Activated CD8-positive, alpha-beta memory T cell treated with anti-CD3 and anti-CD28 coated beads for 36 hours (primary cell): ENCODE results near the gene HGF. TPM values are rescaled to one million over a fixed set of nuclear protein-coding genes. Genes with fewer than 3 reads are reported as not detected.

Source experiments
- CTCF ChIA-PET: fragments of 350-600 bp; sonication (Branson Sonifier 250); formaldehyde crosslinking; loops from one replicate; lab custom pipeline; 2021; ENCODE audit warnings: antibody characterized with exemption; lab: Charles Lee
- POLR2A ChIA-PET: fragments of 350-600 bp; sonication (Branson Sonifier 250); formaldehyde crosslinking; loops from one replicate; lab custom pipeline; 2021; ENCODE audit warnings: antibody characterized with exemption; lab: Charles Lee
- total RNA-seq, 2 experiments: library from RNA; stranded (reverse); gene quantifications; one replicate each; pipeline ENCODE4 v1.2.3, GENCODE V29; 2021

The HGF gene
- total RNA-seq, 2 experiments from 2014 or later = not detected

- POLR2A ChIA-PET = no interaction called here
- CTCF ChIA-PET = no interaction called here
Observed at GRCh38 chr7:81690251-81690650, 79.6 kb downstream of the HGF start.

- POLR2A ChIA-PET = no interaction called here
- CTCF ChIA-PET = no interaction called here
Observed at GRCh38 chr7:81688622-81689411, 81.0 kb downstream of the HGF start.

DNA sequence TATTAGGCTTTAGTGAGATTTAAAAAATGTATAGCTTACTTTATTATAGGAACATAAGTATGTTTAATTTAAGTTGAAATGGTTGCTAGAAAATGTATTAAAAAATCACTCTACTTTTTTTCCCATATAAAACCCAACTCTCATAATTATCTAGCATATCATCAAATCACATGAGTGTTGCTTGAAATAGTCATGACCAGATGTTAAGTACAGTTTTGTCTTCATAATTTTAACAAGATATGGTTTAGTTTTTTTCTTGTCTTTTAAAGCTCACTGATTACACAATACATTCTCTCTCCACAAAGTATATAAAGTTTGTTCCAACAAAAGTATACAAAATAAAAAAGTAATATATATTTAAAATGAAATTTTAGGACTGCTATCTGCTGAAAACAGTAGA is 82.8 kb downstream of the HGF start:
- ChIA-PET POLR2A (no interaction called here), CTCF (no interaction called here)

DNA sequence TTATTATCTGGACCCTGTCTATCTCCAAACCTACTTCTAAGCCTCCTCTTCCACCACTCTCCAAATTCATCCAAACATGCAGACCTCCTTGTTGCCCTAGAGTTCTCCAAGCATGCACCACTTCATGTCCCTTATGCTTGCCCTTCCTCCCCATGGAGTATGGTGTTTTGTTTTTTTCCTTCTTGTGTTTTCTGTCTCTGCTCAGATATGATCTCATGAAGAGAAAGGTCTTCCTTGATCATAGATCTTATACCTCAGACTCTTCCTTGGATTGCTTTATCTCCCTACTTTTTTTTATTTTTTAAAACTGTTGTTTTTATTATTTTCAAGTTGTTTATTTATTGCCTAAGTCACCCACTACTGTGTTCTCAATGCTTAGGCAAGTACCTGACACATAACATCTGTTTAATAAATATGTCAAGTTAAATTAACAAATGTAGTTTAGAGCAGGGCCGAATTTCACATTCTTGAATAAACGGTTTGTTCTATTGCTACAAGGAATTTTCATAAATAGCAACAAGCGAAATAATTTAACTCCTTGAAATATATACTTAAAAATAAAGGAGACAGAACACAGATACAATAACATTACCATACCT is 84.5 kb downstream of the HGF start:
- CTCF ChIA-PET = no interaction called here
- POLR2A ChIA-PET = no interaction called here

DNA sequence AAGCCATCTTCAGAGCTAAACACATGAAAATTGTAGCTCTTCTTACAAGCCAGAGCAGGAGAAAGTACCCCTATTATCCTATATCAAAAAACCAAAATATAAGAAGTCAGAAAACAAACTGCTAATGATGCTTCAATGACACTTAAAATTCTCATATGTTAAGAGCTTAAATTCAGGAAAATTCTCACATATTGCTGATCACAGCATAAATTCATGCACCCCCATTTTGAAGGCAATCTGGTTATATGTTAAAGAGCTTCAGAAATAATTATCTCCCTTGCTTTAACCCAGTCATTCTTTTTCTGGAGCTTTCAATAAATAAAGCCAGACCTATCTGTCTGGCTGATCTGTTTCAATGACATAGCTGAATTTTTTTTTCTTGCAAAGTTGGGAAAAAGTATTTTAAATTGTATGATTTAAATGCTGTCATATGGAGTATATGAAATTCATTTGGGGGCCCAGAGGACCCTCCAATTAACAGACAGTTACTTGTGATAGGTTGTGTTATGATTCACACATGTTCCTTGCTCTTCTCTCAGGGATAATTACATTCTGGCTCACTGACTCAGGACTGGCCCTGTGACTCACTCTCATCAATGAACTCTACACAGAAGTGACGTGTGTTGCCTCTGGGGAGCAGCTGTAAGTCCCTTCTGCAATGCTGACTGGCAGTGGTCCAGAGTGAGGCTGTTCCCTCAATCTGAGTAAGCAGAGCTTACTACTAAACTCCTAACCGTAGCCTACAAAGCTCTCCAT is 85.2 kb downstream of the HGF start:
- POLR2A ChIA-PET = no interaction called here
- CTCF ChIA-PET = no interaction called here

DNA sequence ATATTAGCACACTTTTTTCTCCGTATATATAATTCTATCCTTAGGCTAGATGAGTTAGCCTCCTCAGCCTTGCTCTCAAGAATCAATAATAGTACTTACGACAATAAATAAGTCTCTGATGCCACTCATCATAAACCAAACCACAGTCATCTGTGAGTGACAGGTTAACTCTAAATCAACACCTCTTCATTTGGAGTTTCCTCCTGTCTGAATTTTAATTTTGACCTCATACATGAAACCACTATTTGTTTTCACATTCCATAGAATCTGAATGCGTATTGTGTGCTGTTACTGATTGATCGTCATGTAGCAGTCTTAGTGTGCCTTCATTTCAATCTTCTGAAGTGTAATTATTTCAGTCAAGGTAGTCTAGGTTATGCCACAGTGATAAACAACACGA is 85.8 kb downstream of the HGF start:
- ChIA-PET POLR2A (no interaction called here), CTCF (no interaction called here)

DNA sequence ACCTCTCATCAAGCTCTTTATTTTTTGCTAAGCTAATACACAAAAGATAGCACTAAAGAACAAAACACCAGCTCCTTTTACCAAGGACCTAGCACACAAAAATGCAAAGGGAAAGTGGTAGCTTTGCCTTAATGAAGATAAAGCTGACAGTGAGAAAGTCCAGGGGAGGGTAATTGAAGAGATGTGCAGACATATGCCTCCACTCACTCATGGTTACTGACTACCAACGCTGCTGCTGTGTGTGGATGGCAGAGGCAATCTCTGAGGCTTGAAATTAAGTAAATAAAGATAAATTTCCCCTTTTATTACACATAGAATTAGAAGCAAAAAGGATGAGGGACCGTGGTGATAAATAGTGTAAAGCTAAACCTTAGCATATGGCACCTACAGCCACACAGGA is 87.0 kb downstream of the HGF start:
- CTCF ChIA-PET = no interaction called here
- POLR2A ChIA-PET = no interaction called here

- CTCF ChIA-PET = no interaction called here
- POLR2A ChIA-PET = no interaction called here
Observed at GRCh38 chr7:81680120-81680519, 89.7 kb downstream of the HGF start.

GRCh38 chr7:81676813-81677212 is 93.0 kb downstream of the HGF start:
- POLR2A ChIA-PET = no interaction called here
- CTCF ChIA-PET = no interaction called here

GRCh38 chr7:81676105-81676811 is 93.6 kb downstream of the HGF start:
- ChIA-PET POLR2A (no interaction called here), CTCF (no interaction called here)

GRCh38 chr7:81674431-81674830 is 95.4 kb downstream of the HGF start:
- ChIA-PET CTCF (no interaction called here), POLR2A (no interaction called here)

GRCh38 chr7:81672872-81673271 is 97.0 kb downstream of the HGF start:
- ChIA-PET POLR2A (no interaction called here), CTCF (no interaction called here)

- POLR2A ChIA-PET = no interaction called here
- CTCF ChIA-PET = no interaction called here
Observed at GRCh38 chr7:81669476-81670105, 100.3 kb downstream of the HGF start.

DNA sequence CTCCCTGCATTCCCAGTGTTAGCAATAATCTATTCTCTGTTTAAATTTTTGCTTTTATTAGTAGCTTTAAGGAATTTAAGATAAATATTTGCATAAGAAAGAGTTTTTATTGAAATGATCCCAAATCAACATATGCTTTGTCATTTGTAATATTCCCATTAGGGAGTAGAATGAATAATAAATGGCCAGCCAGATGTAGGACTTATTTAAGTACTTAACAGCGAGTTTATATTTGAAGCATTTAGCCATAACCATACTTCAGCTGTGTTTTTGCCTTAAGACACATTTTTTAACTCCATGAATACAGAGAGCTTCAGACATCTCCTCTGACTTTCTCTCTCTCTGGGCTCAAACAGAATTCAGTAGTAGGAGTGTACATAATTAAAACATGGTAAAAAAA is 103.6 kb downstream of the HGF start:
- ChIA-PET POLR2A (no interaction called here), CTCF (no interaction called here)

DNA sequence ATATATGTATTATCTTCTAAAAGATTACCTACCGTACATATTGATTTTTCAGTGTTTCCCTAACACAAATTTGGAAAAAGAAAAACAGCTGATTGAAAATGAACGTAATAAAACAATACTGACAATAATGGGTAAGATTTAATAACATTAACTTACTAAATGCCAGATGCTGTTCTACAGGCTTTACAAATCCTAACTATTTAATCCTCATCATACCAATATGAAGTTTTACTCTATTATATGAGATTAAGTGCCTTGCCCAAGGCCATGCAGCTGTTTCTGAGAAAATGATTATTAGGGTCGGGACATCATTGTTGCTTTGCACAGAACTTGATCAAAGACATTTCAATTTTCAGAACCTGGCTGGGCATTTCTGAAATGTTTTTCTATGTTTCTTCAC is 104.6 kb downstream of the HGF start:
- POLR2A ChIA-PET = no interaction called here
- CTCF ChIA-PET = no interaction called here

DNA sequence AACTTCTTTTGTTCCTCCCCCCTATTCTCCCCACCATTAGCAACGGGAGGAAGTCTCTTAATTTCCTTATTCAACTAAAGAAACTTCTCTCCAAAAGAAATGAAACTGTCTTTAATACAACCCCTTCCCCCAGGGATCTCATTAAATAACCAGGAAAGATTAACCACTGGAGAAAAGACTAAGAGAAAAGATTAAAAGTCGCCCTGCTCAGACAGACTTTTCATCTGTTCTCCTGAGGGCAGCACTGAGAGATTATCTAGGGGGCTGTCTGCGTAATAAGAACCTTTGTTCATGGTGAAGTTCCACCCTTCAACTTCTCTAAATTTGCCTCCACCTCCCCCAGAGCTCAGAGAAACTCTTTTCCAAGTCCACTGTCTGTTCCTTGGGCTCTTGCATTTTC is 105.5 kb downstream of the HGF start:
- ChIA-PET POLR2A (no interaction called here), CTCF (no interaction called here)

DNA sequence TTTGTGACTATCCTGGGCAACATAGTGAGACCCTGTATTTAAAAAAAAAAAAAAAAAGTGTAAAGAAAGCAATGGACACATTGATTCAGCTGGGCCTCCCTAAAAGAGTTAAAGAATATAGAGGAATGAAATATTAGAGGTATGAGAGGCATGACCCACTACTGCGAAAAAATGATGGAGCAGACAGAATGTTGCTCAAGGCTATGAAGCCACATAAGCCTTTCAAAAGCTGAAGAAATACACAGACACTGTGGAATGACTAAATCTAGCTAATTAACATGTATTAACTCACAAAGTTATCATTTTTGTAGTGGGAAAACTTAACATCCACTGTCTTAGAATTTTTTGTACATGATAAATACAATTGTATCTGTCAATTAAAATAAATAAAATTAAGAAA is 107.3 kb downstream of the HGF start:
- ChIA-PET CTCF (no interaction called here), POLR2A (no interaction called here)

DNA sequence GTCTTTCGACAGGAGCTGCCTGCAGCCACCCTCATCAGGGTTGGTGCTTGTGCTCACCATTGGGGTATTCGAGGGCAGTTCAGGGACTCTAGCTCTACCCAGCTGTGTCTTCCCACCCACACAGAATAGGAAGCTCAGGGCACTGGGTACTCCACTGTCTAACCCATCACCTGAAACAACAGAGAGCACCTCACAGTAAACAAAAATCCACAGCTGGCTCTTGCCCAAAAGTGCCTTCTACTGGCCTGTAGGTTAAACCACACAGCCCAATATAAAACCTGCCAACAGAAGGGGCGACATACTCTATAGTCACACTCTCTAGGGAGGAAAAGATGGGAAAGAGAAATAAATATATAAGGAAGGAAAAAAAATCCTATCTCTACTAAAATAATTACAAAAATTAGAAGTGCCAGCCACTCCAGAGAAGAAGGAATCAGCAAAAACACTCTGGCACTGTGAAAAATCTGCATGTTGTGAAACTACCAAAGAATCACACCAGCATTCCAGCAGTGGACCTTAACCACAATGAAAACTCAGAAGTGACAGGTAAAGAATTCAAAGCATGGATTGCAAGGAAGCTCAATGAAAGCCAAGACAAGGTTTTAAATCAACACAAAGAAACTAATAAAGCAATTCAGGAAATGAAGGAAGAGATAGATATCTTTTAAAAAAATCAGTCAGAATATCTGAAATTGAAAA is 110.0 kb downstream of the HGF start:
- ChIA-PET POLR2A (no interaction called here), CTCF (no interaction called here)

DNA sequence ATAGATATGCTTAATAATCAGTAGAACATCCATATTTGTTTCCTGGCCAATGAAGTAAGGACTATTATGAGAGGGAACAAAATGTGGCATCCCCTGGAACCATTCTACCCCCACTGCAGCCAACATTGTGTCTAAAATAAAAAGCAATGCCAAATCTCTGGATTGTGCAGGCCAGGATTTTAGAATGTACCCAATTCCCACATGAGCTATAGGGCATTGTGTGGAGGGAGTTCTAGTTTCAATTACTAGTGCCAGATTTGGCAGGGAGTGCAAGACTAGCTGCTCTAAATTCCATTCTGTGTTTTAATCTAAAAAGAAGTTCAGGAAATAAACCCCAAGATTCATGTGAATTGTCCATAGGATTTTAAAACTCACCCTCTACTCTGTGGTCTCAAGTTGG is 112.3 kb downstream of the HGF start:
- POLR2A ChIA-PET = no interaction called here
- CTCF ChIA-PET = no interaction called here
